ENCODE data around the gene HIPK4.

HIPK4 gene

DNA sequence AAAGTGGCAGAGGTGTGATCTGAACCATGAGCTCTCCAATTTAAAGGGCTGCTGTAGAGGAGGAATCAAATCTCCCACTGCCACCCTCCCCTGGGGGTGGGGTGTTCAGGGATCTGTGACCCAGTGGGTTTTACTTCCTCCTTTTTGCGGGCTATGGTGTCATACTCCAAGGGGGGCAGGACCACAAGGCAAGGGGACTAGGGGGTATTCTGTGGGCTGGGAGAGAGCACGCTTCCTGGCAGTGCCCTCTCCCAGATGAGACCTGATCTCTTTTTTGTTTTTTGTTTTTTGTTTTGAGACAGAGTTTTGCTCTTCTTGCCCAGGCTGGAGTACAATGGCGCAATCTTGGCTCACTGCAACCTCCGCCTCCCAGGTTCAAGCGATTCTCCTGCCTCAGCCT, 31.2 kb downstream of the HIPK4 start:
- peak in 9 of 11 experiments; percentile 23 to 70 (median 60); a peak in 11 of 22 replicates for TF ChIP-seq Cebpa-rat (IDR thresholded peaks at IDR 0.05)
- H4K20me1 ChIP-seq, result peaks cover 0 to 52% (median 22%) of the 10 kb centered on the region in 11 experiments; a peak in 9 of 22 replicates
- H3K27me3 ChIP-seq, result peaks cover 0 to 15% (median 0%) of the 10 kb centered on the region in 11 experiments; a peak in 4 of 22 replicates
- H3K9me3 ChIP-seq (replicated peaks in 1 of 11), result no peaks in the 10 kb centered on the region
- peak overlapping the region; percentile 71 to 97 (median 85) for H3K4me2 ChIP-seq
- peak overlapping the region in 5 of 10 experiments; percentile 14 to 41 (median 22); a peak in 4 of 20 replicates for H3K4me3 ChIP-seq
- H3K9ac ChIP-seq, result peak overlapping the region; percentile 40 to 69 (median 59); a peak in 18 of 22 replicates
- peaks cover 46 to 85% (median 81%) of the 10 kb centered on the region in 10 experiments for H3K4me1 ChIP-seq
- peak overlapping the region; percentile 38 to 81 (median 73); a peak in 21 of 22 replicates for H3K27ac ChIP-seq
- peaks cover 0 to 14% (median 0%) of the 10 kb centered on the region in 11 experiments; a peak in 2 of 22 replicates for H3K36me3 ChIP-seq

DNA sequence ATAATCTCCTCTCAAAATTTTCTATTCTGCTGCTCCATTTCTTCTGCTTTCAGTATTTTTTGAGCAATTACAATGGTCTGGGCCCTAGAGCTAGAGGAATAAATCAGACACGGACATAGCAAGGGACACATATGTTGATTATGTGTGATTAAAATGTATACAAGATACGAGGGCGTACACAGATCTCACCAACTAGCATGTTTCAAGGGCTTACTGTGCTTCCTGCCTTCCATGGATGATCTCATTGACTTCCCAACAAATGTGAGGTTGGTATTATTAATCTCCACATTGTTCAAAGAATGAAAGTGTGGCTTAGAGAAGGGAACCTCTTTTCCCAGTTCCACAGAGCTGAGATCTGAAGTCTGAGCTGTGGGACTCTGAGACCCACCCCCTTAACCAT, 32.3 kb downstream of the HIPK4 start:
- Histone ChIP-seq H3K4me1 (peaks cover 36 to 74% (median 69%) of the 10 kb centered on the region in 10 experiments), H3K27ac (peak overlapping the region in 8 of 11 experiments; percentile 8 to 81 (median 73); a peak in 12 of 22 replicates), H3K4me2 (peak overlapping the region; percentile 71 to 97 (median 85)), H3K36me3 (peaks cover 0 to 19% (median 0%) of the 10 kb centered on the region in 11 experiments; a peak in 2 of 22 replicates), H3K27me3 (peaks cover 0 to 15% (median 0%) of the 10 kb centered on the region in 11 experiments; a peak in 4 of 22 replicates), H4K20me1 (peaks cover 2 to 52% (median 22%) of the 10 kb centered on the region in 11 experiments; a peak in 11 of 22 replicates), H3K4me3 (peak overlapping the region in 1 of 10 experiments; percentile 5; a peak in 1 of 20 replicates), H3K9me3 (replicated peaks in 1 of 11) (no peaks in the 10 kb centered on the region), H3K9ac (peak overlapping the region in 2 of 11 experiments; percentile 18 to 69; a peak in 3 of 22 replicates)
- no peak for TF ChIP-seq Cebpa-rat (IDR thresholded peaks at IDR 0.05)

DNA sequence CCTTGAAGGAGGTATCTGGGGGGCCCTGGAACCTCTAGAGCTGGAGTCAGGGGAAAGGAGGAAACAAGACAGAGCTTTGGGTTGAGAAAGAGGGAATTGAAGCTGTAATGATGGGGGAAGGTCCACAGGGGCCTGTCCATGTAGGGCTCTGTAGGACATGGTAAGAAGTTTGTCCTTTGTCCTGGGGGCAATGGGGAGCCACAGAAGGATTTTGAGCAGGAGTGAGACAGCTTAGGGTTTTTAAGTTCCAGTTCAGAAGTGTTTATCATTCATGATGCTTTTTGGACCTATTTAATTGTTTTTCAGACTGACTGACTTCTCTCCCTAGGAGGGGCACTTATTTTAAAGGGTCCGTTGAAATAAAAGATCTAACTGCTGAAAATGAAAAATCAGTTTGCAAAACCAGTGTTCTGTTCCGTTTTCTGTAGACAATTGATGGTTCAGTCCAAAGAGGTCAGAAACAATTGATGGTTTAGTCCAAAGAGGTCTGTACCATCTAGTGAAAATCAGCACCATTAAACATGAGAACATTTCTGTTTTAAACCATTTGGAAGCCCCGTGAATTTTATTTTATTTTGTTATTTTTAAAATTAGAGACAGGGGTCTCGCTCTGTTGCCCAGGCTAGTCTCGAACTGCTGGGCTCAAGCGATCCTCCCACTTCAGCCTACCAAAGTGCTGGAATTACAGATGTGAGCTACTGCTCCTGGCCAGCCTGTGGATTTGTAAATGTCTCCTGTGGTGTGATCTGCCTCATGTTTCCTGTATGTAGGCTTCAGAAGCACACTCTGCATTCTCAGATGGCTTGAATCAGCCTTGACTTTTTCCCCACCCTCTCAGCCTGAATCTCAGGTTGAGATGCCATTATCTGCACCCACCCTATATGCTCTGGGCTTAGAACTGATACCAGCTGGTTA, 33.0 kb downstream of the HIPK4 start:
- peaks cover 7 to 52% (median 22%) of the 10 kb centered on the region in 11 experiments; a peak in 11 of 22 replicates for H4K20me1 ChIP-seq
- TF ChIP-seq Cebpa-rat (IDR thresholded peaks at IDR 0.05), result no peak

DNA sequence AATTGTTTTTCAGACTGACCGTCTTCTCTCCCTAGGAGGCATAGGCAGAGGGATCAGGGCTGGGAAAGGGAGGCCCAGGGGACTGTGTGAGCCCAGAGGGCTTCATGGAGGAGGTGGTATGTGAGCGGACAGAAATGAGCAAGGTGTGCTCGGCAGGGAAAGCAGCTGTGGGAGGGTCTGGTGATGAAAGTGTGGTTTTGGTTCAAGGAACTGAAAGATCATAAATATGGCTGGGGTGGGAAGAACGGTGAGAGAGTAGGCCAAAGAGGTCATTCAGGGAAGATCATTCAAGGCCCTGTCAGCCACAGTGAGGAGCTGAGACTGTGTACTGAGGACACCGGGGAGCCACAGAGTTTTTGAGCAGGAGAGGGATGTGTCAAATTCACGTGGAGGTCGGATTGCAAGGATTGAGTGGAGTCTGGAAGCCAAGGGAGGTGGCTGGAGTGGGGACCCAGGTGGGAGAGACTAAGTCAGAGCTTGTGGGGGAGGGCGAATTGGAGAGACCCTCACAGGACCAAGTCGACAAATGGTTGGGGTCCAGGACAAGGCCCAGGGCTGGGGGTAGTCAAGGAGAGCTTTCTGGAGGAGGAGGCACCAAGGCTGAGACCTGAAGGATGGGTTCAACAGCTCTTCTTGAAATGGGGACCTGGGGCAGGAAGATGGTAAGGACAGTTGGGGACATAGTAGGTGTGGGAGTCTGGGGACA, 33.9 kb downstream of the HIPK4 start:
- TF ChIP-seq Cebpa-rat (IDR thresholded peaks at IDR 0.05), result no peak

More for the DNA sequence above, 33.0 kb downstream of the HIPK4 start:
- Histone ChIP-seq H3K9me3 (replicated peaks in 1 of 11) (no peaks in the 10 kb centered on the region), H3K9ac (peak overlapping the region in 3 of 11 experiments; percentile 9 to 57 (median 29); a peak in 3 of 22 replicates), H3K27me3 (peaks cover 0 to 15% (median 0%) of the 10 kb centered on the region in 11 experiments; a peak in 4 of 22 replicates), H3K4me3 (no peak overlapping the region), H3K36me3 (peaks cover 0 to 19% (median 0%) of the 10 kb centered on the region in 11 experiments; a peak in 2 of 22 replicates), H3K4me2 (peak overlapping the region; percentile 71 to 97 (median 85); a peak in 21 of 22 replicates), H3K27ac (peak overlapping the region in 9 of 11 experiments; percentile 4 to 81 (median 73); a peak in 11 of 22 replicates), H3K4me1 (peaks cover 32 to 67% (median 62%) of the 10 kb centered on the region in 10 experiments)

DNA sequence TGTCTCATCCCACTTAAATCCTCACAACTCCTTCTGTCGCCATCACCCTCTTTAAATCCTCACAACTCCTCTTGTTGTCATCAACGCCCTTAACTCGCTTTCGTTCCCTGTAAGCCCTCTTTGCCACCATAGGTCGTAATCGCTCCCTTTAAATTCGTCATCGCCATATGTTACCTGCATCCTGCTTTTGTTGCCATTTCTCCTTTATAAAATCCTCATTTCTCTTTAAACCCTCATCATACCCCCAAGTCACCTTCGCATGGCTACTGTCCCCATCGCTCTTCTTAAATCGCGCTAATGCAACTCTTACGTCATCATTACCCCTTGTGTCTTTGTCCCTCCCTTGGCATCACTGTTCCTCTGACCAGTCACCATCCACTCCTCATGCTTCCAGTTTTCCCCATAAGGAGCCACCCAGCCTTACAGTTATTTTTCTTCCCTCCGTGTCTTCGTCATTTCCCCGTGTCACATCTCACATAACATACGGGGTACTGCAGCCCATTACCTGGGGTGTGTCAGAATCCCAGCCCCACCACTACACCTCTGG, 40.9 kb downstream of the HIPK4 start:
- peak overlapping the region; percentile 44 to 84 (median 62); a peak in 21 of 22 replicates for H3K27ac ChIP-seq
- peaks cover 19 to 42% (median 22%) of the 10 kb centered on the region in 10 experiments for H3K4me1 ChIP-seq
- H3K4me2 ChIP-seq, result peak overlapping the region; percentile 79 to 96 (median 93)
- H3K36me3 ChIP-seq, result peaks cover 0 to 5% (median 0%) of the 10 kb centered on the region in 11 experiments; a peak in 3 of 22 replicates
- no peaks in the 10 kb centered on the region for H3K27me3 ChIP-seq
- no peaks in the 10 kb centered on the region for H3K9me3 ChIP-seq (replicated peaks in 1 of 11)
- peaks cover 0 to 8% (median 0%) of the 10 kb centered on the region in 11 experiments; a peak in 5 of 22 replicates for H4K20me1 ChIP-seq
- peak overlapping the region; percentile 76 to 87 (median 84) for H3K9ac ChIP-seq
- TF ChIP-seq Cebpa-rat (IDR thresholded peaks at IDR 0.05), result peak in 1 of 11 experiments; percentile 15; a peak in 1 of 22 replicates
- H3K4me3 ChIP-seq, result peak overlapping the region; percentile 73 to 84 (median 78)

More for the DNA sequence above, 33.9 kb downstream of the HIPK4 start:
- no peaks in the 10 kb centered on the region for H3K9me3 ChIP-seq (replicated peaks in 1 of 11)
- H3K4me3 ChIP-seq, result no peak overlapping the region
- H4K20me1 ChIP-seq, result peaks cover 8 to 52% (median 22%) of the 10 kb centered on the region in 11 experiments; a peak in 12 of 22 replicates
- peak overlapping the region in 9 of 11 experiments; percentile 71 to 97 (median 88); a peak in 16 of 22 replicates for H3K4me2 ChIP-seq
- peaks cover 32 to 59% (median 55%) of the 10 kb centered on the region in 10 experiments for H3K4me1 ChIP-seq
- H3K27ac ChIP-seq, result peak overlapping the region in 3 of 11 experiments; percentile 1 to 73 (median 14); a peak in 4 of 22 replicates
- H3K27me3 ChIP-seq, result peaks cover 0 to 15% (median 0%) of the 10 kb centered on the region in 11 experiments; a peak in 4 of 22 replicates
- H3K9ac ChIP-seq, result peak overlapping the region in 3 of 11 experiments; percentile 9 to 57 (median 29); a peak in 3 of 22 replicates
- H3K36me3 ChIP-seq, result peaks cover 0 to 19% (median 0%) of the 10 kb centered on the region in 11 experiments; a peak in 3 of 22 replicates

DNA sequence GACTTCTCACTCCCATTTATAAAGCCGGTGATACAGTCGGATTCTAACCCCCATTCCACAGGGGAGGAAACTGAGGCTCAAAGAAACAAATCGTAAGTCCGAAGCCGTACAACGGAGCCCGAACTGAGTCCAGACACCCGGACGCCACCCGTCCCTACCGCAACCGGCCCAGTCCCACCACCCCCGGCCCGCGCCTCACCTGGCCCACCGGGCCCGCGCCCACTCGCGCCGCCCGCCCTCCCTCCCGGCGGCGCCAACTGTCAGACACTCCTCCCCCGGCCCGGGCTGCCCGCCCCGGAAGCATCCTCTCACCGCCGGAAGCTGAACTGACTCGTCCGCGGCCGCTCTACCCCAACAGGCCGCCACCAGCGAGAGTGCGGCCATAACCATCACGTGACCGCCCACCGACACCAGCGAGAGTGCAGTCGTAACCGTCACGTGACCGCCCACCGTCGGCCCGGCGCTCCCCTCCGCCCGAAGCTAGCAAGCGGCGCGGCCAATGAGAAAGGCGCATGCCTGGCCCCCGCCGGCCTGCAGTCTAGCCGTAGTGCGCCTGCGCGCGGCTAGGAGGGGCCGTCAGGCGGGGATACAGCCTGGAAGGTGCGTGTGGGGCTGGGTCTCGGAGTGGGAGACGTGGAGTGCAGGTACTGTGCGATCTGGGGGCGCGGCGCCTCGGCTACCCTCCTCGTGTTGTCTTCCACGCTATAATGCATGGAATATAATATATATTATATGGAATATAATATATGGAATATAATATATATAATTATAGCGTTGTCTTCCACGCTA, 41.7 kb downstream of the HIPK4 start, which contains the start of the genes C19orf47 and PLD3:
C19orf47 (minus strand) TSS at position 273 of the 789 bp plus-strand sequence. CDS start 6,540 bp downstream, outside the sequence.
PLD3 (plus strand) TSS at position 571 of the 789 bp plus-strand sequence. CDS start 17,789 bp downstream, outside the sequence.
- Histone ChIP-seq H3K4me3 (peak within 1 kb of the TSS; percentile 73 to 84 (median 78)), H3K9ac (peak within 1 kb of the TSS; percentile 77 to 90 (median 86)), H3K4me2 (peak within 1 kb of the TSS; percentile 90 to 96 (median 93)), H3K27me3 (no peaks in the 10 kb centered on the region), H3K9me3 (replicated peaks in 1 of 11) (no peaks in the 10 kb centered on the region), H3K27ac (peak within 1 kb of the TSS; percentile 65 to 84 (median 76); a peak in 21 of 22 replicates), H4K20me1 (peaks cover 0 to 15% (median 3%) of the 10 kb centered on the region in 11 experiments; a peak in 9 of 22 replicates), H3K36me3 (peaks cover 0 to 5% (median 2%) of the 10 kb centered on the region in 11 experiments; a peak in 6 of 22 replicates), H3K4me1 (peaks cover 19 to 48% (median 22%) of the 10 kb centered on the region in 10 experiments)
- no peak for TF ChIP-seq Cebpa-rat (IDR thresholded peaks at IDR 0.05)

Data from BLaER1 treated with 17β-estradiol and CSF1 and Interleukin-3, amounts not matched to agents 10 nM and 100 nM (cell line).